Measurements from ENCODE around the gene NR1H2. TPM values are rescaled to one million over a fixed set of nuclear protein-coding genes. Genes with fewer than 3 reads are reported as not detected.

The NR1H2 gene
- total and polyA plus RNA-seq, 10 of the 15 experiments (the other 5 are each of a cell fraction or from before 2014, with no cell fraction given) = 0.05 to 54.2 (median 35.1) TPM

GRCh38 chr19:50393589-50393988, 17.3 kb downstream of the NR1H2 start:
- Histone ChIP-seq H4K20me1 (ENCODE audit: control insufficient read depth, insufficient read depth) (no peaks in the 10 kb centered on the region), H3K27me3 (replicated peaks in 1 of 2; ENCODE audit: control insufficient read depth in 2 of 2, insufficient read depth in 2 of 2, low read length in 1 of 2) (no peaks in the 10 kb centered on the region), H3K79me2 (ENCODE audit: control insufficient read depth, insufficient read depth, low read length) (no peaks in the 10 kb centered on the region; the same call in none of the 2 replicates), H3K4me1 (ENCODE audit: control insufficient read depth, insufficient read depth, low read length) (no peaks in the 10 kb centered on the region), H3K4me2 (ENCODE audit: control insufficient read depth, insufficient read depth) (no peak overlapping the region), H3K27ac (ENCODE audit: control insufficient read depth, insufficient read depth) (no peak overlapping the region), H3K9ac (ENCODE audit: control insufficient read depth, insufficient read depth, low read length) (no peak overlapping the region), H3K9me3 (replicated peaks; ENCODE audit: control insufficient read depth, insufficient read depth, low read length) (no peaks in the 10 kb centered on the region), H2AFZ (ENCODE audit: control insufficient read depth, low read depth, low read length) (no peak overlapping the region), H3K4me3 (no peak overlapping the region), H3K36me3 (ENCODE audit: control insufficient read depth in 2 of 2, insufficient read depth in 2 of 2, low read length in 1 of 2) (peaks cover 0 to 3% of the 10 kb centered on the region in 2 experiments; a peak in 3 of 4 replicates)
- CTCF ChIA-PET = no interaction called here
- RAD21 ChIA-PET (ENCODE audit: unreplicated experiment) = no interaction called here
- DNase-seq (ENCODE audit: low read depth, low spot score) (no peak), ATAC-seq (no peak), FAIRE-seq (no peak)
- TF ChIP-seq PML (IDR thresholded peaks at IDR 0.05; ENCODE audit: low read length) (no peak), HDAC2 (IDR thresholded peaks at IDR 0.05) (no peak), HDAC6 (IDR thresholded peaks at IDR 0.05; ENCODE audit: unreplicated experiment) (no peak), SIN3A (IDR thresholded peaks at IDR 0.05; ENCODE audit: low read depth, low read length) (no peak)
- TF ChIP-seq, protein P1, sequence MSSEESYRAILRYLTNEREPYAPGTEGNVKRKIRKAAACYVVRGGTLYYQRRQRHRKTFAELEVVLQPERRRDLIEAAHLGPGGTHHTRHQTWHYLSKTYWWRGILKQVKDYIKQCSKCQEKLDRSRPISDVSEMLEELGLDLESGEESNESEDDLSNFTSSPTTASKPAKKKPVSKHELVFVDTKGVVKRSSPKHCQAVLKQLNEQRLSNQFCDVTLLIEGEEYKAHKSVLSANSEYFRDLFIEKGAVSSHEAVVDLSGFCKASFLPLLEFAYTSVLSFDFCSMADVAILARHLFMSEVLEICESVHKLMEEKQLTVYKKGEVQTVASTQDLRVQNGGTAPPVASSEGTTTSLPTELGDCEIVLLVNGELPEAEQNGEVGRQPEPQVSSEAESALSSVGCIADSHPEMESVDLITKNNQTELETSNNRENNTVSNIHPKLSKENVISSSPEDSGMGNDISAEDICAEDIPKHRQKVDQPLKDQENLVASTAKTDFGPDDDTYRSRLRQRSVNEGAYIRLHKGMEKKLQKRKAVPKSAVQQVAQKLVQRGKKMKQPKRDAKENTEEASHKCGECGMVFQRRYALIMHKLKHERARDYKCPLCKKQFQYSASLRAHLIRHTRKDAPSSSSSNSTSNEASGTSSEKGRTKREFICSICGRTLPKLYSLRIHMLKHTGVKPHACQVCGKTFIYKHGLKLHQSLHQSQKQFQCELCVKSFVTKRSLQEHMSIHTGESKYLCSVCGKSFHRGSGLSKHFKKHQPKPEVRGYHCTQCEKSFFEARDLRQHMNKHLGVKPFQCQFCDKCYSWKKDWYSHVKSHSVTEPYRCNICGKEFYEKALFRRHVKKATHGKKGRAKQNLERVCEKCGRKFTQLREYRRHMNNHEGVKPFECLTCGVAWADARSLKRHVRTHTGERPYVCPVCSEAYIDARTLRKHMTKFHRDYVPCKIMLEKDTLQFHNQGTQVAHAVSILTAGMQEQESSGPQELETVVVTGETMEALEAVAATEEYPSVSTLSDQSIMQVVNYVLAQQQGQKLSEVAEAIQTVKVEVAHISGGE (CRISPR knock-in tag; IDR thresholded peaks at IDR 0.05) = no peak
- SMC1A ChIA-PET (ENCODE audit: uncharacterized antibody, unreplicated experiment) = interaction anchor here (0.6 kb wide), 1 partner anchor 9 kb away, joined by 3 read pairs; no protein-coding TSS in a partner anchor
- in situ Hi-C loops (cut with MboI) (no loop called here), intact Hi-C loops (cut with micrococcal nuclease; ENCODE audit: unreplicated experiment) (no loop called here)
- POLR2A ChIA-PET = no interaction called here
- no TSS peak for BruUV-seq (replicated peaks)
- 72% methylated on average over 4 of the region's 4 CpGs for WGBS (ENCODE audit: insufficient coverage, insufficient replicate concordance, low lambda C conversion rate, missing lambda C conversion rate)

All from GM12878 (cell line).